ENCODE measurements around the gene OGDHL. TPM values are rescaled to one million over a fixed set of nuclear protein-coding genes. Genes with fewer than 3 reads are reported as not detected.

Gene OGDHL
- total RNA-seq, 1 experiment from 2014 or later: 22.6 TPM

GRCh38 chr10:49710966-49711365 lies 51.2 kb downstream of the OGDHL start:
- H3K9ac ChIP-seq (ENCODE audit: extremely low read depth, insufficient read length, low read length): no peak overlapping the region
- DNase-seq: no peak
- Mint-ChIP-seq H3K36me3 (ENCODE audit: insufficient read depth in 1 of 3, low read depth in 3 of 3) (peaks cover 8 to 15% (median 9%) of the 10 kb centered on the region in 3 experiments; a peak in 4 of 7 replicates), H3K27ac (peak overlapping the region in 1 of 3 experiments; percentile 38; a peak in 1 of 7 replicates), H3K4me1 (no peaks in the 10 kb centered on the region), H3K9me3 (peaks cover 12 to 16% of the 10 kb centered on the region in 2 experiments), H3K27me3 (ENCODE audit: low read depth) (peaks cover 48% of the 10 kb centered on the region), H3K4me3 (no peak overlapping the region)
- H3T11ph ChIP-seq (ENCODE audit: low read length): no peak overlapping the region
- H3K4ac ChIP-seq (ENCODE audit: low read depth, low read length): no peak overlapping the region
- H3K18ac ChIP-seq (ENCODE audit: insufficient read length, low read depth, low read length): no peak overlapping the region
- no peak overlapping the region for H3K23ac ChIP-seq (ENCODE audit: insufficient read length, low read depth, low read length)
- no peak overlapping the region for H2AK5ac ChIP-seq (ENCODE audit: insufficient read length, low read length)
- no peak overlapping the region for H4K5ac ChIP-seq (ENCODE audit: insufficient read length, low read depth, low read length)
- no CpG with 5 or more reads among the region's 6 CpGs for WGBS (ENCODE audit: extremely low coverage, insufficient read length, low lambda C conversion rate)
- H4K20me1 ChIP-seq (ENCODE audit: control insufficient read depth, insufficient read depth, insufficient read length): no peaks in the 10 kb centered on the region
- no peak overlapping the region for H2BK5ac ChIP-seq (ENCODE audit: insufficient read length, low read length)
- H4K8ac ChIP-seq (replicated peaks; ENCODE audit: insufficient read length, low read depth, low read length): no peak overlapping the region
- no peak overlapping the region for H4K91ac ChIP-seq (ENCODE audit: insufficient read length, low read depth, low read length)
- H3K27ac ChIP-seq (ENCODE audit: insufficient read length, low read depth, low read length): no peak overlapping the region
- no peak overlapping the region for H3K4me2 ChIP-seq (ENCODE audit: insufficient read depth, insufficient read length, low read length)
- no peaks in the 10 kb centered on the region for H3K79me1 ChIP-seq (ENCODE audit: insufficient read depth, low read depth, low read length, poor library complexity, severe bottlenecking)
- no peaks in the 10 kb centered on the region for H3K4me1 ChIP-seq (ENCODE audit: insufficient read depth, low read length)
- H2BK20ac ChIP-seq (ENCODE audit: low read depth, low read length, poor library complexity, severe bottlenecking): no peak overlapping the region
- H3K79me2 ChIP-seq (ENCODE audit: insufficient read depth, low read length): no peaks in the 10 kb centered on the region
- no peak overlapping the region for H2BK120ac ChIP-seq (ENCODE audit: low read depth, low read length, poor library complexity, severe bottlenecking)
- H3K14ac ChIP-seq (ENCODE audit: insufficient read depth, low read length): no peak overlapping the region
- H3K56ac ChIP-seq (ENCODE audit: insufficient read length, low read depth, low read length): no peak overlapping the region
- no peak overlapping the region for H2BK12ac ChIP-seq (ENCODE audit: insufficient read length, low read depth, low read length)
- no peaks in the 10 kb centered on the region for H3K9me3 ChIP-seq (ENCODE audit: control insufficient read depth, low read depth, low read length)
- no peaks in the 10 kb centered on the region for H3K23me2 ChIP-seq (ENCODE audit: insufficient read length, low read depth, low read length, poor library complexity, severe bottlenecking)
- no peak overlapping the region for H2AFZ ChIP-seq (ENCODE audit: low read length)
- TF ChIP-seq CTCF (conservative IDR thresholded peaks at IDR 0.05): no peak
- H3K27me3 ChIP-seq (ENCODE audit: insufficient read depth, low read length): no peaks in the 10 kb centered on the region
- H2BK15ac ChIP-seq (ENCODE audit: low read depth, low read length): no peak overlapping the region

All from H9 (cell line).